NOMO-1 treated with DMSO at 0.1 percent for 48 hours (cell line): Measurements from ENCODE around the gene JAG1.
A peak's percentile ranks its signal among the peaks of the same experiment; 100 is the strongest.

Experiments
- DNase-seq: peaks from one replicate; lab custom pipeline; 2025; ENCODE audit not compliant: unreplicated experiment; lab: John Stamatoyannopoulos, UW

The JAG1 gene

DNA sequence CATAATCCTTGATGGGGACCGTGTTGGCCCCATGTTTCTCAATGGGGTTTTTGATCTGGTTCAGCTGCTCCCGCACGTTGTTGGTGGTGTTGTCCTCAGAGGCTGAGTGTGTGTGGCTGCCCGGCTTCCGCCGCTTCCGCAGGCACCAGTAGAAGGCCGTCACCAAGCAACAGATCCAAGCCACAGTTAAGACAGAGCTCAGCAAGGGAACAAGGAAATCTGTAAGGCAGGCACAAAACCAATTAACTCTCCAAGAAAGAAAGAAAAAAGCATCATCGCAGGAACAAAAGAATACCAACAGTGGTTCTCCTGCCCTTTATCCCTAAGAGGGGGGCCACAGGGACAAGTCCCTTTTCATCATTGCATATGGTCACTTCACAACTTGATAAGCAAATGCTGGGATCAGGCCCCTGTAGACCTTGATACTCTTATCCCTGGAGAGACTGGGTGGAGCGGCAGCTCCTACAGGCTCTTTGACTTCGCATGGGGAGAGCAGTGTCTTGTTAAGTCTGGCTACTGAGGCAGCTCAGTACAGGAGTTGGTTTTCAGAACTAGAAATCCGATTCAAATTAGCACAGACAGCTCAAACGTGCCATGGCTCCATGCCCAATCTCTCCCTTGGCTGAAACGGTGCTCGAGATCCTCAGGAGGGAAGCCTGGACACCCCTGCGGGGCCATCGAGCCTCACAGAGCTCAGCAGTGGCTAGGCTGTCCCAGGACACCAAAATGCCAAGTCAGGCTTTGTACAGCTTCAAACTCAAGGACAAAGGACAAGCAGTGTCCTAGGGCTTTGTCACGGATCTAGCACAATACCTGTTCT lies 33.9 kb downstream of the JAG1 start:
- DNase-seq: no peak

- DNase-seq: no peak
Observed at GRCh38 chr20:10639077-10639736, 34.6 kb downstream of the JAG1 start.

- DNase-seq: no peak
Observed at GRCh38 chr20:10637563-10637962, 36.2 kb downstream of the JAG1 start.

- DNase-seq: no peak
Observed at GRCh38 chr20:10637031-10637559, 36.7 kb downstream of the JAG1 start.

DNA sequence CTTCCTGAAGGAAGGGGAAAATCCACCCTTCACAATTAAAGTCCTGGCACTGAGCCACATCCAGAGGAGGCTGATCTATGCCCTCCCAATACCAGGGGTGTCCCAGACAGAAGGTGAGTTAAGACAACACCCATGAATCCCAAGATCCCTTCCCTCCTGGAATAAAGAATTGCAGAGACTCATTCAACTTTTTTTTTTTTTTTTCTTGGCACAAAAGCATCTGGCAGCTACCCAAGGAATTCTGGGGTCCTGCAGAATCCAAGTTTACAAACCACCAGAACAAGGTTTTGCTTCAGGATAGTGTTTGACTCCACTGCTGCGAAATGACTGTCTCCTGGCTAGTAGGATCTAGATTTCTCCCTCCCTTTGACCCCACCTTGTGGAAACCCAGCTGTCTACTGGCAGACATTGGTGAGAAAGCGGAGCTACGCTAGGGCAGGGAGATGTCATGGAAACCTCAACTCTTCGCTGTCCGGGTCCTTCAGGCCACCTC lies 37.4 kb downstream of the JAG1 start:
- DNase-seq: no peak

DNA sequence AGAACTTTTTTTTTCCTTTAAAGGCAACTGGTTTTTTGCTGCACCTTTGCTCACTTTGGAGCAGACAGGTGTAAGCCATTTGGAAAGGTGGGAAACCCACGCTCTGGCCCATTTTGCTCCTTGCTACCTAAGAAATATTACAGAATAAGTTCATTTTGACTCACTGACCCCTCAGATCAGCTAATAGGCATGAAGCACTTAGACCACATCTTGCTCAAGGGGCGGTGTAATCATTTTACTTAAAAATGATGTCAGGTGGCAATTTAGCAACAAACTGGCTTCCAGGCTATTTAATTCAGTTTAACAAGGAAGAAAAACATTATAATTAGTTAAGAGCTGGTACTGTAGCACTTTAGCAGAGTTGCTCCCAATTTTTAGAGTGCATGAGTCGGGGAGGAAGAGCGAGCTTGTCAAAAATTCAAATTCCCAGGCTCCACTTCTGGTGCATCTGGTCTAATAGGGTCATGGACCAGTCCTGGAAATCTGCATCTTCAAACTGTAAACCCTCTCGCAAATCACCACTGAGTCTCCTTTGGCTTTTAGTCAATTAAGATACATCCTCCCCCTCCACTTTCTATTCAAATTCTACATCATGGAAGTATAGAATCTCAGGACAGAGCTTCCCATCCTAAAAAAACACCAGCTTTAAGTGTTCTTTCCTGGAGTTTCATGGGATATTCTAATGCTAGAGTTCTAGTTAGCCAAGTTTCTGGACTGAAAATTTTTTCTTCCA lies 38.2 kb downstream of the JAG1 start:
- peak; percentile 4 for DNase-seq

- DNase-seq: peak; percentile 42
Observed at GRCh38 chr20:10634683-10635411, 39.0 kb downstream of the JAG1 start.

DNA sequence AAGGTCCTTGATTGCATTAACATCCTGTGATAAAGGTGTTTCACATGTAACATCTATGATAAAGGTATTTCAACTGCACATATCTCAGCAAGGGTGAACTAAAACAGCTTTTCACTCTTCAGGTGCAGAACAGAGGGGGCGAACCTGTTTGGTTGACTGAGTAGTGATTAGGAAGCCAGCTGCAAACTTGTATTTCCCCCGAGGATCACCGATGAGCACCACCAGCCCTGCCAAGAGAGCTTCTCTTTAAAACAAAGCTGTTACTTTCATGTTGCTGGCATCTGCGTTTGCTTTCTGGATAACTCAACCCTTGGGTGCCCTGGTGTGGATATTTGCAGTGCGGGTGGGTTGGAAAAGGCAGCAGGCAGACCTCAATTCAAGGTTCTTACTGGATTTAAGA lies 39.6 kb downstream of the JAG1 start:
- DNase-seq: no peak

GRCh38 chr20:10633718-10634117 lies 40.1 kb downstream of the JAG1 start:
- DNase-seq: no peak

DNA sequence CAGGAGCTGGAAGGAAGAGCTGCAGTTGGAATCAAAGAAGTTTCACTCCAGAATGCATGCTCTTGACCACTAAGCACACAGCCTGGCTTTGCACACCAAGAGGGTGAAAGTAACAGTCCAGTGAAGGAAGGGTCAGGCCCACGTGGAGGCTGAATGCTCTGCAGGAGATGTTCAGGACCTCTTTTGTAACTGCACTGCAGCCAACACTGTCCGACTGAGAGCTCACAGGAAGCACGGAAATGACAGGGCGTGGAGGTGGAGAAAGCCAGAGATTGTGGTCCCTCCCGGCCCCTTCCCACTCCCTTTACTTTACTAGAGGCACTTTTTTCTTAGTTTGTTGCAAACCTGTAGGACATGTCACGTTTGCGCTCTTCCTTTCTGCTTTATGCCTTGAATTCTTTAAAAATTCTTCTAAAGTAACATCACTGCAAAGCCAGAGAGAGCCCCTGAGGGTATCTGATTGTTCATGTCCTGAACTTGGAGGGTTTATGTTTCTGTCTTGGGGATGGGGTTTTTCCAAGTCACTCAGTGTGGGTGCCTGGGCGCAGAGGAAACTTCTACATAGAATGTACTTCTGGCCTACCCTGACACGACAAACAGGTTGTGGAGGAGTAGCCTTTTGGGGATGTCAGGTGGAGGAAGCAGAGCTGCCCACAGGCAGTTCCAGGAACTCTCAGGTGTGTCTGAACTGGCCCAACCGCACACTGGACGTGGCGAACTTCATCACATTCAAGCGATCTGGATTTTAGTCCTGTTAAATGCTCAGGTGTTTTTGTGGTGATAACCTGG lies 40.9 kb downstream of the JAG1 start:
- DNase-seq: no peak

- no peak for DNase-seq
Observed at GRCh38 chr20:10631126-10631525, 42.7 kb downstream of the JAG1 start.

GRCh38 chr20:10629946-10630650 lies 43.7 kb downstream of the JAG1 start:
- no peak for DNase-seq

DNA sequence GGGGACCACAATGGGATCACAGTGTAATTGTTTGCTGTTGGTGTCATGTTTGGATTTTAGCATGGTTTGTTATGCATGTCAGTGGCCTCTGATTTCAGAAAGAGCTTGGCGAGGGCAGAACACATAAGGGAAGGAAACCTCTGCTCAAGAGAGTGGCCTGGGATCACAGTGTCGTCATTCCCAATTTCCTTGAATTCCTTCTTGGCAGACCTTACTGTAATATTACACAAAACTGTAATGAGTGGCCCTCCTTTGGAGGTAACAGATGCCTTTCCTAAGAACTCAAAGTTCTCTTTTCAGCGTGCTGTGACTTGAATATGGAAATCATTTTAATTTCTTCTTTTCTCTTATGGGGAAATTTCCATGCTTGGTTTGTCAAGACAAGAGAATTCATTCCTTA lies 46.9 kb downstream of the JAG1 start:
- no peak for DNase-seq

- no peak for DNase-seq
Observed at GRCh38 chr20:10625641-10626040, 48.2 kb downstream of the JAG1 start.

- DNase-seq: no peak
Observed at GRCh38 chr20:10622657-10623418, 51.0 kb downstream of the JAG1 start.

- DNase-seq: no peak
Observed at GRCh38 chr20:10621149-10621548, 52.6 kb downstream of the JAG1 start.

DNA sequence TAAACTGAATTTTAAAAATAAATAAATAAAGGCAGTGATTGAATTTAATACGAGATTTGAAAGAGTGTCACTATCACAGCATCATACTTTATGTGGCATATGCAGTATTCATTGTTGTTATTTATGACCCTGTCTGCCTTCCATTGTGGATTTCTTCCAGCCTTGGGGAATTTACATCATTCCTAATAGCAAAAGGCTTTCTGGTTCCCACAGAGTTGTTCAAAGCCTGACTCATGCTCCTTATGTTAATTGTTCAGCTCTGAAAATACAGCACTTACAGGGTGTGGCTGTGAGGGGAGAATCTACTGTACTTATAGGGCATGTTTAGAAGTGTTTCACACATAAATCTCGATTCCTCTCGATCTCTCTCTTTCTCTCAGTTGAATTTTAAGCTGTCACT lies 54.4 kb downstream of the JAG1 start:
- no peak for DNase-seq

DNA sequence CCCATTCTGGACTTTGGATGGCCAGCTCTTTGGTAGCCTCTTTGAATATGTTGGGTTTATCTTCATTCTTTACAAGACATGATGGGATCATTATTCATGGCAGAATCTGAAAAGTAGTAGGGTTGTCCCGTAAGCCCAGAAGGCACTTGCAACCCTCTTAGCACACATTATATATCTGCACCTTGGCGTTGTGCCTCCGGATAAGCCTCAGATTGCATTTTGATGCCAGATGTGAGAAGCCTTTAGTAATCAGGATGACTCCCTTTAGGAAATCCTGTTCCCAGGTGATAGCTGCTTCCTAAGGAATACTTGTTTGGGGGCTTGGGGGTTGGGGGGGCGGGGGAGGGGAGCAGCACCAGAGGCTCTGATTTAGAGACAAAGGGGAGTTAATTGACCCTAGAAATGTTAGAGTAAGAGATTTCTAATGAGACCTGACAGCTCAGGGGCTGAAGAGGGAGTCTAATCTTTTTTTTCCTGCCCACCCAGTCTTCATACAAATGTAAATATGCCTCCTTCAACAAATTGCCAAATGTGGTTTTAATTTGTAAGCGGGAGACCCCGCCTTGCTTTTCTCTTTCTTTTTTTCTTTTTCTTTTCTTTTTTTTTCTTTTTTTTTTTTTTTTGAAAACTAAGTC lies 55.1 kb downstream of the JAG1 start:
- DNase-seq: no peak
